A549 (cell line): ENCODE results near the gene ITGA8.

Source experiments
- ELK1 ChIP-seq: fragments of 150-350 bp; IDR thresholded peaks from 2 replicates; pipeline ENCODE4 v1.6.1; 2014; ENCODE audit warnings: low read depth, mild to moderate bottlenecking, low read length
- EP300 ChIP-seq, 2 experiments: fragments of >200 bp; sonication (Bioruptor Twin); formaldehyde crosslinking; IDR thresholded peaks; 2 replicates in 1 of 2; 3 replicates in 1 of 2; pipeline ENCODE4 v1.6.1; 2016 to 2017
- HDAC2 ChIP-seq: fragments of 200-600 bp; sonication (generic); IDR thresholded peaks from 2 replicates; pipeline ENCODE4 v1.6.1; 2016
- HOXB5 ChIP-seq: fragments of 250-450 bp; sonication (Bioruptor Pico); IDR thresholded peaks from 2 replicates; pipeline ENCODE4 v1.5.0; 2020; ENCODE audit warnings: mild to moderate bottlenecking, moderate library complexity
- PHF8 ChIP-seq: fragments of 200-600 bp; sonication (generic); IDR thresholded peaks from 2 replicates; pipeline ENCODE4 v1.6.1; 2016; ENCODE audit warnings: low read depth, mild to moderate bottlenecking, antibody characterized with exemption, moderate library complexity, borderline replicate concordance
- POLR2A ChIP-seq: IDR thresholded peaks from 2 replicates; pipeline ENCODE4 v1.6.1; 2012; ENCODE audit warnings: mild to moderate bottlenecking, low read length
- REST ChIP-seq: fragments of 200-600 bp; sonication (generic); IDR thresholded peaks from 2 replicates; pipeline ENCODE4 v1.6.1; 2016; ENCODE audit warnings: antibody characterized with exemption, mild to moderate bottlenecking, moderate library complexity
- TF ChIP-seq, protein P1 (sequence below): fragments of >200 bp; sonication (Bioruptor Twin); formaldehyde crosslinking; IDR thresholded peaks from 3 replicates; pipeline ENCODE4 v1.5.1; 2016
- TF ChIP-seq, protein P2 (sequence below): fragments of 250-450 bp; sonication (Bioruptor Pico); IDR thresholded peaks from 2 replicates; pipeline ENCODE4 v1.5.0; 2021; ENCODE audit warnings: mild to moderate bottlenecking, moderate library complexity, borderline replicate concordance

DNA sequence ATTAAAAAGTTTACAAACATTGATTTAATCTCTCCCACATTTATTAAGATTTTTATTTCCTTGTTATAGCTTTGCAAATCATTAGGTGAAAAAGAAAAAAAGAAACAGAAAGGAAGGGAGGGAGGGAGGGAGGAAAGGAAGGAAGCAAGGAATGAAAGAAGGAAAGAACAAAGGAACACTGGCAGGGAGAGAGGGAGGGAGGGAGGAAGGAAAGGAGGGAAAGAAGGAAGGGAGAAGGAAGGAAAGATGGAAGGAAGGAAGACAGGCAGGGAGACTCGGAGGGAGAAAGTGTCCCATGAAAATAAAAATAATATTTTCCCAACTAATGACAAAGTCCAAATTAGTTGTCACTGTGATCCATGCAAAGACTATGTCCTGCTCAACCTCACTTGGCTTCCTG lies 6.3 kb upstream of the ITGA8 start:
- TF ChIP-seq REST = no peak
- TF ChIP-seq, protein P1, sequence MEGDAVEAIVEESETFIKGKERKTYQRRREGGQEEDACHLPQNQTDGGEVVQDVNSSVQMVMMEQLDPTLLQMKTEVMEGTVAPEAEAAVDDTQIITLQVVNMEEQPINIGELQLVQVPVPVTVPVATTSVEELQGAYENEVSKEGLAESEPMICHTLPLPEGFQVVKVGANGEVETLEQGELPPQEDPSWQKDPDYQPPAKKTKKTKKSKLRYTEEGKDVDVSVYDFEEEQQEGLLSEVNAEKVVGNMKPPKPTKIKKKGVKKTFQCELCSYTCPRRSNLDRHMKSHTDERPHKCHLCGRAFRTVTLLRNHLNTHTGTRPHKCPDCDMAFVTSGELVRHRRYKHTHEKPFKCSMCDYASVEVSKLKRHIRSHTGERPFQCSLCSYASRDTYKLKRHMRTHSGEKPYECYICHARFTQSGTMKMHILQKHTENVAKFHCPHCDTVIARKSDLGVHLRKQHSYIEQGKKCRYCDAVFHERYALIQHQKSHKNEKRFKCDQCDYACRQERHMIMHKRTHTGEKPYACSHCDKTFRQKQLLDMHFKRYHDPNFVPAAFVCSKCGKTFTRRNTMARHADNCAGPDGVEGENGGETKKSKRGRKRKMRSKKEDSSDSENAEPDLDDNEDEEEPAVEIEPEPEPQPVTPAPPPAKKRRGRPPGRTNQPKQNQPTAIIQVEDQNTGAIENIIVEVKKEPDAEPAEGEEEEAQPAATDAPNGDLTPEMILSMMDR = no peak; the same call in 2 of the 3 replicates
- no peak for TF ChIP-seq PHF8
- TF ChIP-seq HOXB5 = no peak
- no peak for TF ChIP-seq HDAC2
- no peak for TF ChIP-seq EP300 (IDR thresholded peaks at IDR 0.05)
- TF ChIP-seq ELK1 = no peak
- no peak for TF ChIP-seq POLR2A
- TF ChIP-seq, protein P2, sequence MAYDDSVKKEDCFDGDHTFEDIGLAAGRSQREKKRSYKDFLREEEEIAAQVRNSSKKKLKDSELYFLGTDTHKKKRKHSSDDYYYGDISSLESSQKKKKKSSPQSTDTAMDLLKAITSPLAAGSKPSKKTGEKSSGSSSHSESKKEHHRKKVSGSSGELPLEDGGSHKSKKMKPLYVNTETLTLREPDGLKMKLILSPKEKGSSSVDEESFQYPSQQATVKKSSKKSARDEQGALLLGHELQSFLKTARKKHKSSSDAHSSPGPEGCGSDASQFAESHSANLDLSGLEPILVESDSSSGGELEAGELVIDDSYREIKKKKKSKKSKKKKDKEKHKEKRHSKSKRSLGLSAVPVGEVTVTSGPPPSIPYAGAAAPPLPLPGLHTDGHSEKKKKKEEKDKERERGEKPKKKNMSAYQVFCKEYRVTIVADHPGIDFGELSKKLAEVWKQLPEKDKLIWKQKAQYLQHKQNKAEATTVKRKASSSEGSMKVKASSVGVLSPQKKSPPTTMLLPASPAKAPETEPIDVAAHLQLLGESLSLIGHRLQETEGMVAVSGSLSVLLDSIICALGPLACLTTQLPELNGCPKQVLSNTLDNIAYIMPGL (CRISPR knock-in tag) = no peak
